Transverse colon (tissue), 4 donors: ENCODE data around the gene SLMAP.

Experiments used
- CTCF ChIP-seq, 5 experiments: fragments of 200-600 bp in 3 of 5; fragments of 450-650 bp in 2 of 5; sonication (generic) in 3 of 5; IDR thresholded peaks; 1 replicate in 2 of 5; 2 replicates in 3 of 5; pipeline ENCODE4 v1.5.1; 2016 to 2017; ENCODE audit warnings: antibody characterized with exemption in 5 of 5, inconsistent platforms in 3 of 5, mild to moderate bottlenecking in 2 of 5, moderate library complexity in 1 of 5
- EP300 ChIP-seq: sonication (generic); formaldehyde crosslinking; IDR thresholded peaks from one replicate; pipeline ENCODE4 v1.6.1; 2017; ENCODE audit warnings: antibody characterized with exemption, low read depth
- POLR2A ChIP-seq: fragments of 450-650 bp; IDR thresholded peaks from one replicate; pipeline ENCODE4 v1.6.1; 2016; ENCODE audit warnings: antibody characterized with exemption, mild to moderate bottlenecking, moderate library complexity
- POLR2AphosphoS5 ChIP-seq, 3 donors: sonication (generic); formaldehyde crosslinking; IDR thresholded peaks; one replicate each; pipeline ENCODE4 v1.6.1; 2016; ENCODE audit warnings: antibody characterized with exemption in 3 of 3

GRCh38 chr3:57816471-57817095 lies 60.5 kb downstream of the SLMAP start:
- TF ChIP-seq POLR2AphosphoS5 (IDR thresholded peaks at IDR 0.05) (no peak), CTCF (IDR thresholded peaks at IDR 0.05) (no peak), POLR2A (no peak), EP300 (no peak)
